AG04450 (cell line): ENCODE data around the gene BBS12. TPM values are rescaled to one million over a fixed set of nuclear protein-coding genes. Genes with fewer than 3 reads are reported as not detected.

Source experiments
- CTCF ChIA-PET: fragments of 300-600, 350-600 bp; formaldehyde crosslinking; extraction: SDS; loops from one replicate; lab custom pipeline; 2022; ENCODE audit warnings: antibody characterized with exemption, inconsistent platforms; lab: Charles Lee
- POLR2A ChIA-PET: fragments of 350-600 bp; formaldehyde crosslinking; extraction: SDS; loops from one replicate; lab custom pipeline; 2021; ENCODE audit warnings: antibody characterized with exemption, inconsistent platforms; lab: Yijun Ruan, JAX
- DNase-seq: peaks from one replicate; pipeline ENCODE4 v3.0.0-alpha.2; 2011; ENCODE audit warnings: low read depth, low spot score
- H3K27ac ChIP-seq: one replicate; pipeline ENCODE4 v1.5.1; 2012; ENCODE audit warnings: low read depth, low read length, control low read depth
- H3K27me3 ChIP-seq: one replicate; pipeline ENCODE4 v1.6.0; 2012; ENCODE audit warnings: low read length; ENCODE audit not compliant: control insufficient read depth, insufficient read depth
- H3K4me3 ChIP-seq: 2 replicates; pipeline ENCODE4 v1.5.1; 2011; ENCODE audit warnings: mild to moderate bottlenecking, low read depth, low read length, control low read depth
- H3K9me3 ChIP-seq: 2 replicates; pipeline ENCODE4 v1.5.1; 2012; ENCODE audit warnings: low read length; ENCODE audit not compliant: control insufficient read depth, insufficient read depth
- CTCF ChIP-seq: IDR thresholded peaks from 2 replicates; pipeline ENCODE4 v1.5.1; 2011; ENCODE audit warnings: low read depth, low read length, control low read depth, inconsistent platforms
- polyA plus RNA-seq: library from polyadenylated mRNA; depleted of rRNA; stranded (reverse); fragments of >200 nt; gene quantifications from 2 replicates; pipeline ENCODE4 v1.2.3, GENCODE V29; 2011

Gene BBS12
- polyA plus RNA-seq, 1 experiment = 3.2 TPM

- no peak overlapping the region for H3K27ac ChIP-seq
- CTCF ChIA-PET = interaction anchor here (1.0 kb wide), 1 partner anchor 23 kb away, joined by 3 read pairs; no protein-coding TSS in a partner anchor
Measured at GRCh38 chr4:122710434-122711308, 21.8 kb upstream of the BBS12 start.

DNA sequence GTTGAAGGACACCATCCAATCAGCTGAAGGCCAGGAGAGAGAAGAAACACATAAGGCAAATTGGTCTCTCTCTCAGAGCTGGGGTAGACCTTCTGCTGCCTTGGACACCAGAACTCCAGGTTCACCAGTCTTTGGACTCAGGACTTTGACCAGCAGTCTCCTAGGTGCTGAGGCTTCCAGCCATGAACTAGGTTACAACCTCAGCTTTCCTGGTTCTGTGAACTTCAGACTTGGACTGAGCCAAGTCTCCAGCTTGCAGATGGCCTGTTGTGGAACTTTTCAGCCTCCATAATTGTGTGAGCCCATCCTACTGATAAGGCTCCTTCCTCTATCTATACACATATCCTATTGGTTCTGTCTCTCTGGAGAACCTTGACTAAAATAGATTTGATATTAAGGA, 20.6 kb upstream of the BBS12 start:
- ChIA-PET POLR2A (no interaction called here), CTCF (no interaction called here)
- H3K9me3 ChIP-seq = no peaks in the 10 kb centered on the region
- no peak for DNase-seq
- H3K4me3 ChIP-seq = no peak overlapping the region
- TF ChIP-seq CTCF = no peak
- H3K27ac ChIP-seq = no peak overlapping the region
- H3K27me3 ChIP-seq = no peaks in the 10 kb centered on the region

More at GRCh38 chr4:122710434-122711308, 21.8 kb upstream of the BBS12 start:
- Histone ChIP-seq H3K9me3 (no peaks in the 10 kb centered on the region), H3K4me3 (no peak overlapping the region), H3K27me3 (no peaks in the 10 kb centered on the region)
- DNase-seq = no peak
- TF ChIP-seq CTCF = no peak
- POLR2A ChIA-PET = no interaction called here

- no peak for DNase-seq
- ChIA-PET CTCF (no interaction called here), POLR2A (no interaction called here)
- Histone ChIP-seq H3K4me3 (no peak overlapping the region), H3K27ac (no peak overlapping the region), H3K9me3 (no peaks in the 10 kb centered on the region), H3K27me3 (no peaks in the 10 kb centered on the region)
- no peak for TF ChIP-seq CTCF
Measured at GRCh38 chr4:122712782-122713181, 19.7 kb upstream of the BBS12 start.

GRCh38 chr4:122715221-122715620, 17.3 kb upstream of the BBS12 start:
- Histone ChIP-seq H3K27me3 (no peaks in the 10 kb centered on the region), H3K9me3 (no peaks in the 10 kb centered on the region), H3K27ac (no peak overlapping the region), H3K4me3 (no peak overlapping the region)
- POLR2A ChIA-PET = no interaction called here
- TF ChIP-seq CTCF = no peak
- CTCF ChIA-PET = interaction anchor here (0.6 to 4.9 kb wide), 6 partner anchors 17 to 302 kb away, joined by 3 to 65 read pairs (median 4); partner anchors contain the start of gene BBS12
- DNase-seq = no peak

- TF ChIP-seq CTCF = peak; percentile 97
- Histone ChIP-seq H3K9me3 (no peaks in the 10 kb centered on the region), H3K4me3 (no peak overlapping the region), H3K27ac (no peak overlapping the region), H3K27me3 (no peaks in the 10 kb centered on the region)
- DNase-seq = no peak
- ChIA-PET POLR2A (no interaction called here), CTCF (interaction anchor here (0.5 to 4.9 kb wide), 62 partner anchors 9 to 816 kb away, joined by 3 to 65 read pairs (median 4); partner anchors contain the start of genes BBS12 and NUDT6)
Measured at GRCh38 chr4:122716825-122717448, 15.6 kb upstream of the BBS12 start.
